Fibroblast of villous mesenchyme (primary cell): ENCODE results near the gene HACE1. TPM values are rescaled to one million over a fixed set of nuclear protein-coding genes. Genes with fewer than 3 reads are reported as not detected.

Source experiments
- DNase-seq: peaks from one replicate; pipeline ENCODE4 v3.0.0-alpha.2; 2010; ENCODE audit warnings: low read depth
- H3K4me3 ChIP-seq: 2 replicates; pipeline ENCODE4 v1.5.1; 2011; ENCODE audit warnings: low read depth, mild to moderate bottlenecking, low read length
- total RNA-seq: library from RNA; depleted of rRNA; stranded (reverse); fragments of >200 nt; gene quantifications from 2 replicates; pipeline ENCODE4 v1.2.3, GENCODE V29; 2012
- TF ChIP-seq, protein P1 (sequence below): IDR thresholded peaks from 2 replicates; pipeline ENCODE4 v1.5.1; 2012; ENCODE audit warnings: low read depth, mild to moderate bottlenecking, low read length; ENCODE audit not compliant: insufficient read depth

HACE1 gene
- total RNA-seq, 1 donor, result 23.3 TPM

GRCh38 chr6:104887350-104887749 is 27.6 kb upstream of the HACE1 start:
- no peak overlapping the region for H3K4me3 ChIP-seq
- DNase-seq, result peak; percentile 65
- TF ChIP-seq, protein P1, sequence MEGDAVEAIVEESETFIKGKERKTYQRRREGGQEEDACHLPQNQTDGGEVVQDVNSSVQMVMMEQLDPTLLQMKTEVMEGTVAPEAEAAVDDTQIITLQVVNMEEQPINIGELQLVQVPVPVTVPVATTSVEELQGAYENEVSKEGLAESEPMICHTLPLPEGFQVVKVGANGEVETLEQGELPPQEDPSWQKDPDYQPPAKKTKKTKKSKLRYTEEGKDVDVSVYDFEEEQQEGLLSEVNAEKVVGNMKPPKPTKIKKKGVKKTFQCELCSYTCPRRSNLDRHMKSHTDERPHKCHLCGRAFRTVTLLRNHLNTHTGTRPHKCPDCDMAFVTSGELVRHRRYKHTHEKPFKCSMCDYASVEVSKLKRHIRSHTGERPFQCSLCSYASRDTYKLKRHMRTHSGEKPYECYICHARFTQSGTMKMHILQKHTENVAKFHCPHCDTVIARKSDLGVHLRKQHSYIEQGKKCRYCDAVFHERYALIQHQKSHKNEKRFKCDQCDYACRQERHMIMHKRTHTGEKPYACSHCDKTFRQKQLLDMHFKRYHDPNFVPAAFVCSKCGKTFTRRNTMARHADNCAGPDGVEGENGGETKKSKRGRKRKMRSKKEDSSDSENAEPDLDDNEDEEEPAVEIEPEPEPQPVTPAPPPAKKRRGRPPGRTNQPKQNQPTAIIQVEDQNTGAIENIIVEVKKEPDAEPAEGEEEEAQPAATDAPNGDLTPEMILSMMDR, result no peak

DNA sequence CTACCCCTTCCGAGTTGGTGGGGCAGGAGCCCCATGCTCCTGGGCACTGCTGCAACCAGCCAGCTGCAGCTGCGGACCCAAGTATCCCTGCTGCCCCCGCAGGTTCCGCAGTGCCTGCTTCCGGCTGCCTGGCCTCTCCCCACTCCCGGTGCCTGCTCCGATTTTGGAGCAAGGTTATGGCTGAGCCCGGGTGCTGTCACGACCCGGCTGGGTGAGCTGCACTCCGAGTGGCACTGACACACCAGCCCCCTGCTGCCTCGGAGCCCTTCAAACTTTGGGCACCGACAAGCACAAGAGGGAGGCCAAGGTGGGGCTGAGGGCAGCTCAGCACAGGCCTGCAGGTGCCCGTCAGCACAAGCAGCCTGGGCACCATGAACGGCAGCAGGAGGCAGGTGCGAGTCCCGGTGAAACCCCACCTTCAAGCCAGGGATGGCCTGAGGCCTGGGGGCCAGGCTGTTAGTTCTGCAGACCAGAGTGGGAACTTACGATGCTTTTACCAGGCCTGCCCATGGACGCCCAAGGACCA is 25.9 kb upstream of the HACE1 start:
- DNase-seq, result no peak
- TF ChIP-seq, protein P1, result no peak
- no peak overlapping the region for H3K4me3 ChIP-seq

DNA sequence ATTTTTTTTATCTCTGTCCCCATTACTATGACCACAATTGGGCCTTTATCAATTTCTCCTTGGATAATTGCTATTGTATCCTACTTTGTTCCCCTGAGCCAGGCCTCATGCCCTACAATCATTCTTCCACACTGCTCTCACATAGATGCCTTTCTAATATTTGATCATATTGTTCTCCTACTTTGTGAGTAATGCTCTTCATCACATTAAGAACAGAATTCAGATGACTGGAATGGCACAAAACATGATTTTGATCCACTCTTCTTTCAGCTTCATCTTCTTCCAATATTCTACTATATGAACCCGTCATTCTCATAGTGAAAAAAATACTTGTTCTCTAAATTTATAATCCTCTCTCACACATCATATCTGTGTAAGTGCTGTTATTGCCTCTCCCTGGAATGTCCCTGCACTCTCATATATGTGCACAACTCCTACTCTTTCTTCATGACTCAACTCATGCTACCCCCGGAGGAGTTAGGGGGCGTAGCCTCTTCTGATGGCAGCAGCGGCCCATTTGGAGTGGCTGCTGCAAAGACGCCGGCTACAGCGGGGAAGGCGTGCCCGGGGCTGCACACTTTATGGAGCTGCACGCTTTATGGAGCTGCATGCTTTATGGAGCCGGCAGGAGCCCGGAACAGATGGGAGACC is 25.3 kb upstream of the HACE1 start:
- TF ChIP-seq, protein P1, result no peak

GRCh38 chr6:104881964-104882668 is 22.4 kb upstream of the HACE1 start:
- TF ChIP-seq, protein P1, result no peak
- H3K4me3 ChIP-seq, result no peak overlapping the region
- DNase-seq, result no peak

More for the DNA sequence above, 25.3 kb upstream of the HACE1 start:
- H3K4me3 ChIP-seq, result no peak overlapping the region
- no peak for DNase-seq

GRCh38 chr6:104862456-104862855 is 2.7 kb upstream of the HACE1 start:
- DNase-seq, result peak; percentile 82
- TF ChIP-seq, protein P1, result no peak
- H3K4me3 ChIP-seq, result no peak overlapping the region

DNA sequence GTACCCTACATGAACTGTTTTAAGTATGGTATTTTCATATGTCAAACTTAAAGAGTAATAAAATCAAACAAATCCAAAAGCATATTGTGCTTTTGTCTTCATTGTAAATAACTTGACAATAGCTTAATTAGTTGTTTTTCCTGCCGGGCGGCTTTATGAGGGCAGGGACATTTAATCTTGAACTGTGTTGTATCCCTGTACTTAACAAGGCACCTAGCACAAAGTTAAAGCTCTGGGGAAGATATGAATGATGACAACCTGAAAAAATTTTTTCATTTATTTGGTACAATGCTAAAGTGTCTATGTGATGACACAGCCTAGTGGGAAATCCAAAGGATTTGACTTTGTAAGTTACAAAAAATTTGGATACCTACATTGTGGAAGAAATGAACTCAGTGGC is 502 bp upstream of the HACE1 start:
- TF ChIP-seq, protein P1, result no peak

DNA sequence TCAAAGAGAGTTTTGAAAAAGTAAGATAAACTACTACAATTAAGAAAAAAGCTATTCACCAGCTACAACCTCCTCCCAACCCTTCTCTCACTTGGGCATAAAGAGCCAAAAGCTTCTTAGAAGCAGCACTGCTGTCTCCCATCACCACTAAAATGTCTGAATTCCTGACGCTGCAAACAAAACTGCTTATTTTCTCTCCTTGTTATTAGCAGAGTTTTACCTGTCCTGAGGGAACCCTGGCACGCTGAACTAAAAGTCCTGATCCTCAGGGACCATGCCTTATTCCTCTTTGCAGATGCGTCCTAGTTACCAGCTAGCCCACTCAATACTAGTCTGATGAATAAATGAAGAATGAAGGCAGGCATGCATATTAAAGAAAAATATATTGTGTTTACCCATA is 1.1 kb downstream of the HACE1 start:
- TF ChIP-seq, protein P1, result no peak
- peak; percentile 13 for DNase-seq
- H3K4me3 ChIP-seq, result peak overlapping the region; percentile 95

More for the DNA sequence above, 502 bp upstream of the HACE1 start:
- peak overlapping the region; percentile 95 for H3K4me3 ChIP-seq
- DNase-seq, result no peak
